ENCODE results near the gene SAFB.
A peak's percentile ranks its signal among the peaks of the same experiment; 100 is the strongest.

SAFB gene

GRCh38 chr19:5666921-5667610 lies 44.2 kb downstream of the SAFB start:
- no peak for DNase-seq (ENCODE audit: low spot score)

DNA sequence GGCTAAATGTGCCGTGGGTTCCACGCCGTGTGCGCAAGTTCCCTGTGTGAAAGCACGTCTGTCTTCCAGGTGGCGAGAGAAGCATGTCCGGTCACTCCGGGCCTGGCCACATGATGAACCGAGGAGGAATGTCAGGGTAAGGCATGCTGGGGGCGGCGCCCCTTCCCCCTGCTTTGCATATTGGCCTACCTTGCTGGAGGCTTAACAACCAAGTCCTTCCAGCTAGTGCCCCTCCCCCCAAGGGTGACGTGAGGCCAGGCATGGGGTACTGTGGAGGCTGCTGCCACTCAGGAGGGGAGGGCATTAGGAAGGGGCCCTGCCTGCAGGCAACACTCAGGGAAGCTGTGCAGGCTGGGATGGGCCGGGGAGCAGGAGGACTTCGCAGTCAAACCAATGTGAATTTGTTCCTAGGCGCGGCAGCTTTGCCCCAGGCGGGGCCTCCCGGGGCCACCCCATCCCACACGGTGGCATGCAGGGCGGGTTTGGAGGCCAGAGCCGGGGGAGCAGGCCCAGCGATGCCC lies 44.9 kb downstream of the SAFB start:
- no peak for DNase-seq (ENCODE audit: low spot score)

DNA sequence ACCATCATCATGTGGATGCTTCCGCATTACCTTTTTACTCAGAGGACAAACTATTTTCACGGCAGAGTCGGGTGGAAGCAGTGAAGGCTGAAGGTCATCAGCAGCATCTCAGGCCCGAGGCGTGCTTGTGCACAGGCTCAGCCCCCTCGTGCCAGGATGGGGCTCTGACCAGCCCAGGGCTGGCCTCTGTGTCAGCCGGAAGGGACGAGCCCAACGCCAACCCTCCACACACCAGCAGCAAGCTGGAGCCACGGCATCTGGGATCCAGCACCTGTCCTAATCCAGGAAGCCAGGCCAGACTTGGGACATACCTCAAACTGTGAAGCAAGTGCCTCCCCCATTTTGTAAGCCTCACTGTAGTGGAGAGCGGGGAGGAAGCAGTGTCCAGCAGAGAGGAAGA lies 46.3 kb downstream of the SAFB start:
- DNase-seq (ENCODE audit: low spot score) = no peak

DNA sequence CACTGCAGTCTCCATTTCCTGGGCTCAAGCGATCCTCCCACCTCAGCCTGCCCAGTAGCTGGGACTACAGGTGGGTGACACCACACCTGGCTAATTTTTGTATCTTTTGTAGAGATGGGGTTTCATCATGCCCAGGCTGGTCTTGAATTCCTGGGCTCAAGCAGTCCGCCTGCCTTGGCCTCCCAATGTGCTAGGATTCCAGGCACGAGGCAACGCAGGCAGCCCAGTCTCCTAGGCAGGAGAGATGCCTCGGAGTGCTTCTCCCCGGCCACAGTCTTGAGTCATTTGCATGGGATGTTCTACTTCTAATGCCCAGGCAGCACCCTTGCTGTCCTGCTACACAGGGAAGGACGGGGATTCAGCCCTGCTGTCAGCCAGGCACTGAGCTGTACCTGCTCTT lies 48.7 kb downstream of the SAFB start:
- DNase-seq (ENCODE audit: low spot score) = no peak

- no peak for DNase-seq (ENCODE audit: low spot score)
Observed at GRCh38 chr19:5672708-5673459, 50.0 kb downstream of the SAFB start.

DNA sequence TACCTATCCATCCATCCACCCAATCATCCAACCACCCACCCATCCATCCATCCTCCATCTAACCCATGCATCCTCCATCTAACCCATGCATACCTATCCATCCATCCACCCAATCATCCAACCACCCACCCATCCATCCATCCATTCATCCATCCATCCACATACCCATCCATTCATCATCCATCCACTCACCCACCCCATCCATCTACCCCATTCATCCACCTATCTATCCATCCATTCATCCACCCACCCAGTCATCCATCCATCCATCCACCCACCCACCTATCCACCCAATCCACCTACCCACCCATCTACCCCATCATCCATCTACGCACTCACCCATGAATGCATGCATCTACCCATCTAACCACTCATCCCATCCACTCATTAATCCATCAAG lies 50.9 kb downstream of the SAFB start:
- DNase-seq (ENCODE audit: low spot score) = no peak

- DNase-seq (ENCODE audit: low spot score) = no peak
Observed at GRCh38 chr19:5674714-5675113, 51.8 kb downstream of the SAFB start.

GRCh38 chr19:5676105-5676771 lies 53.4 kb downstream of the SAFB start:
- DNase-seq (ENCODE audit: low spot score) = no peak

- DNase-seq (ENCODE audit: low spot score) = no peak
Observed at GRCh38 chr19:5676772-5677105, 53.9 kb downstream of the SAFB start.

GRCh38 chr19:5677136-5677535 lies 54.3 kb downstream of the SAFB start:
- no peak for DNase-seq (ENCODE audit: low spot score)

DNA sequence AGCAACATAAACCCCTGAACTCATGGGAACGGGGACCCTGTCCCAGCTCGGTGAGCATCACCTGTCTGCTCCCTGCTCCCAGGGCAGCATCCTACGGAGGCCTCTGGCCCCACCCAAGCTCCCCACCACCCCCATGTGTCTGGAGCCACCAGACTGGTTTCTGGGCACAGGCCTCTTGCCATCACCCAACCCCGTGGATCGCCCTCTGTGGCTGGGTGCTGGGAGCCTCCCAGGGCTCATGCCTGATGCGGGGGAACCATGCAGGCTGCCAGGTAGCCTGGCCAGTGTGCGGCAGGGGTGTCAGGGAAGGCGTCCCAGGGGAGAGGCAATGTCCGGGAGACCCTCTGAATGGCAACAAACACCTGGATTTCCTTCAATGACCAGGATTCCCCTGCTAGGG lies 54.7 kb downstream of the SAFB start:
- DNase-seq (ENCODE audit: low spot score) = no peak

- DNase-seq (ENCODE audit: low spot score) = no peak
Observed at GRCh38 chr19:5678071-5678718, 55.3 kb downstream of the SAFB start.

GRCh38 chr19:5679289-5680083 lies 56.6 kb downstream of the SAFB start:
- no peak for DNase-seq (ENCODE audit: low spot score)

GRCh38 chr19:5680084-5680436 lies 57.2 kb downstream of the SAFB start:
- DNase-seq (ENCODE audit: low spot score) = peak; percentile 47

GRCh38 chr19:5680437-5681368 lies 57.8 kb downstream of the SAFB start, which contains the start of the genes HSD11B1L and MICOS13:
Gene HSD11B1L, plus strand, starts transcription at chr19:5681027. Its CDS starts 3,806 bp downstream, at chr19:5684833.
Gene MICOS13, minus strand, starts transcription at chr19:5680516. Its CDS starts 30 bp downstream, at chr19:5680486.
- DNase-seq (ENCODE audit: low spot score) = peak; percentile 98

DNA sequence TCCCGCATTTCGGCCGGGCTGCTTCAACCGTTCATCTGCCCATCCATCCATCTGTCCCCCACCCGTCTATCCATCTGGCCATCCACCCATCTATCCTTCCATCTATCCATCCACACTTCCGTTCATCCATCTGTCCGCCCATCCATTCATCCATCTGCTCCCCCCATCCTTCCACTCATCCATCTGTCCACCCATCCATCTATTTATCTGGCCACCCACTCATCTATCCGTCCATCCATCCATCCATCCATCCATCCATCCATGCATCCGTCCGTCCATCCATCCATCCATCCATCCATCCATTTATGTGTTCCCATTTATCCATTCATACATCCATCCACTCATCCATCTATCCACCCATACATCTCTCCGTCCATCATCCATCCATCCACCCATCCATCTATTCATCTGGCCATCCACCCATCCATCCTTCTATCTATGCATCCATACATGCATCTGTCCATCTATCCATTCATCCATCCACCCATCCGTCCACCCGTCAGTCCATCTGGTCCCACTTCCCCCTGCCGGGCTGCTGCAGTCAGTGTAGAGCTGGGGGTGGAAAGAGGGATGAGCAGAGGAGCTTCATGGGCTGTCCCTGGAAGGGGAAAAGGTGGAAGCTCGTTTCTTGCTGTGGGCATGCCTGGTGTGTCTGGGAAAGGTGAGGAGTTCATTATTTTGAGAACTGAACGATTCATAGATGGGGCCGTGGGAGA lies 58.7 kb downstream of the SAFB start:
- DNase-seq (ENCODE audit: low spot score) = no peak

GRCh38 chr19:5682107-5682482 lies 59.2 kb downstream of the SAFB start:
- no peak for DNase-seq (ENCODE audit: low spot score)

- no peak for DNase-seq (ENCODE audit: low spot score)
Observed at GRCh38 chr19:5683177-5683886, 60.4 kb downstream of the SAFB start.
